GM12878 (cell line): ENCODE results near the gene TMEM88. TPM values are rescaled to one million over a fixed set of nuclear protein-coding genes. Genes with fewer than 3 reads are reported as not detected.

Experiments
- BHLHE40 ChIP-seq, 2 experiments: fragments of 450-650 bp in 1 of 2; IDR thresholded peaks; 2 replicates each; pipeline ENCODE4 v1.6.1; 2011 to 2017; ENCODE audit warnings: low read depth in 2 of 2, borderline replicate concordance in 1 of 2, improper control_type of control experiment in 1 of 2, low read length in 1 of 2, mild to moderate bottlenecking in 1 of 2
- CBX5 ChIP-seq: sonication (generic); IDR thresholded peaks from 2 replicates; pipeline ENCODE4 v1.6.1; 2016; ENCODE audit warnings: low read depth, moderate library complexity, mild to moderate bottlenecking, inconsistent platforms
- CEBPB ChIP-seq, 2 experiments: fragments of 150-350 bp in 1 of 2; IDR thresholded peaks; 2 replicates each; pipeline ENCODE4 v1.6.1; 2012 to 2014; ENCODE audit warnings: low read depth in 2 of 2, low read length in 2 of 2, borderline replicate concordance in 1 of 2, inconsistent platforms in 1 of 2
- EZH2 ChIP-seq: IDR thresholded peaks from 2 replicates; pipeline ENCODE4 v1.6.1; 2012; ENCODE audit warnings: low read depth, mild to moderate bottlenecking, control low read depth, inconsistent platforms, low read length, borderline replicate concordance; ENCODE audit not compliant: control insufficient read depth
- IKZF1 ChIP-seq: fragments of 450-650 bp; conservative IDR thresholded peaks from 2 replicates; pipeline ENCODE4 v1.6.1; 2017; ENCODE audit warnings: antibody characterized with exemption, mild to moderate bottlenecking
- IRF4 ChIP-seq: IDR thresholded peaks from 2 replicates; pipeline ENCODE4 v1.6.1; 2011; ENCODE audit warnings: low read depth, low read length
- MTA2 ChIP-seq: fragments of 450-650 bp; IDR thresholded peaks from 2 replicates; pipeline ENCODE4 v1.6.1; 2016; ENCODE audit warnings: low read depth, mild to moderate bottlenecking, moderate library complexity
- MYC ChIP-seq: IDR thresholded peaks from 2 replicates; pipeline ENCODE4 v1.6.1; 2011; ENCODE audit warnings: mild to moderate bottlenecking, low read length, moderate library complexity, inconsistent platforms; ENCODE audit not compliant: insufficient read depth, insufficient replicate concordance, insufficient read length, severe bottlenecking
- NFYB ChIP-seq: IDR thresholded peaks from 2 replicates; pipeline ENCODE4 v1.6.1; 2011; ENCODE audit warnings: low read depth, mild to moderate bottlenecking, low read length, improper control_type of control experiment, moderate library complexity; ENCODE audit not compliant: insufficient read depth
- REST ChIP-seq: IDR thresholded peaks from 2 replicates; pipeline ENCODE4 v1.6.1; 2012; ENCODE audit warnings: mild to moderate bottlenecking, low read depth, low read length
- SMAD1 ChIP-seq: fragments of 450-650 bp; IDR thresholded peaks from 2 replicates; pipeline ENCODE4 v1.6.1; 2018; ENCODE audit warnings: mild to moderate bottlenecking, low read depth; ENCODE audit not compliant: partially characterized antibody
- SREBF2 ChIP-seq: IDR thresholded peaks from 2 replicates; pipeline ENCODE4 v1.6.1; 2012; ENCODE audit warnings: mild to moderate bottlenecking, low read length
- SRF ChIP-seq, 2 experiments: IDR thresholded peaks; 2 replicates each; pipeline ENCODE4 v1.6.1; 2011; ENCODE audit warnings: low read depth in 2 of 2, low read length in 2 of 2, mild to moderate bottlenecking in 1 of 2, moderate library complexity in 1 of 2
- TARDBP ChIP-seq: IDR thresholded peaks from 2 replicates; pipeline ENCODE4 v1.6.1; 2016; ENCODE audit warnings: borderline replicate concordance
- TBL1XR1 ChIP-seq: IDR thresholded peaks from 2 replicates; pipeline ENCODE4 v1.6.1; 2012; ENCODE audit warnings: low read depth, low read length, improper control_type of control experiment
- TCF12 ChIP-seq: IDR thresholded peaks from 2 replicates; pipeline ENCODE4 v1.6.1; 2011; ENCODE audit warnings: low read depth, mild to moderate bottlenecking, low read length
- ZNF217 ChIP-seq: fragments of 450-650 bp; IDR thresholded peaks from 2 replicates; pipeline ENCODE4 v1.6.1; 2017; ENCODE audit warnings: antibody characterized with exemption, mild to moderate bottlenecking
- ZNF384 ChIP-seq: IDR thresholded peaks from 2 replicates; pipeline ENCODE4 v1.6.1; 2012; ENCODE audit warnings: low read depth, mild to moderate bottlenecking, low read length, improper control_type of control experiment, borderline replicate concordance
- ZZZ3 ChIP-seq: IDR thresholded peaks from 2 replicates; pipeline ENCODE4 v1.6.1; 2011; ENCODE audit warnings: low read depth; ENCODE audit not compliant: control insufficient read depth, insufficient read length
- polyA plus RNA-seq, 11 experiments: library from polyadenylated mRNA; depleted of rRNA in 4 of 11; unstranded in 6 of 11; stranded (reverse) in 5 of 11; fragments of >200 nt; fragmentation: Nextera tagmentation in 4 of 11; fragmentation: Illumina TruSeq in 1 of 11; extraction: Ambion mirVana in 4 of 11; extraction: Trizol in 1 of 11; gene quantifications; 1 replicate in 1 of 11; 2 replicates in 10 of 11; pipeline versions ENCODE4 v1.2.1 to v1.2.3, GENCODE V29; 2011 to 2016; ENCODE audit warnings: inconsistent platforms in 2 of 11, missing spikeins in 2 of 11, low read depth in 1 of 11
- total RNA-seq, 4 experiments: library from RNA; depleted of rRNA in 3 of 4; stranded (reverse); fragments of >200 nt in 3 of 4; fragmentation: Illumina TruSeq in 1 of 4; extraction: Trizol in 1 of 4; gene quantifications; 2 replicates each; pipeline versions ENCODE4 v1.2.1 to v1.2.3, GENCODE V29; 2013 to 2021
- TF ChIP-seq, protein P1 (sequence below): fragments of 450-650 bp; formaldehyde crosslinking; IDR thresholded peaks from 2 replicates; pipeline ENCODE4 v1.4.0; 2022; ENCODE audit warnings: mild to moderate bottlenecking, moderate library complexity
- TF ChIP-seq, protein P2 (sequence below): fragments of 450-650 bp; IDR thresholded peaks from 2 replicates; pipeline ENCODE4 v1.6.1; 2017; ENCODE audit warnings: low read depth, mild to moderate bottlenecking, moderate library complexity

Gene TMEM88
- total and polyA plus RNA-seq, 10 of the 15 experiments (the other 5 are each of a cell fraction or from before 2014, with no cell fraction given) = 0.21 to 2.2 (median 0.62) TPM; not detected in 5

GRCh38 chr17:7844292-7845154 is 10.3 kb upstream of the TMEM88 start (continued):
- TF ChIP-seq REST (no peak), ZNF217 (no peak), SRF (IDR thresholded peaks at IDR 0.05; ENCODE audit: low read depth in 2 of 2, low read length in 2 of 2) (no peak), ZNF384 (no peak), SREBF2 (no peak), BHLHE40 (IDR thresholded peaks at IDR 0.05; ENCODE audit: borderline replicate concordance in 1 of 2, low read depth in 2 of 2, low read length in 1 of 2) (peak in 1 of 2 experiments; percentile 53; a peak in 1 of 4 replicates), IRF4 (no peak), MYC (no peak), TCF12 (no peak), EZH2 (no peak), MTA2 (no peak), CEBPB (IDR thresholded peaks at IDR 0.05; ENCODE audit: borderline replicate concordance in 1 of 2, low read depth in 2 of 2, low read length in 2 of 2) (no peak), SMAD1 (no peak), TARDBP (no peak), NFYB (peak; percentile 95), TBL1XR1 (no peak; the same call in 1 of the 2 replicates), IKZF1 (peak; percentile 31; the same call in 1 of the 2 replicates), ZZZ3 (no peak), CBX5 (no peak)
- TF ChIP-seq, protein P1, sequence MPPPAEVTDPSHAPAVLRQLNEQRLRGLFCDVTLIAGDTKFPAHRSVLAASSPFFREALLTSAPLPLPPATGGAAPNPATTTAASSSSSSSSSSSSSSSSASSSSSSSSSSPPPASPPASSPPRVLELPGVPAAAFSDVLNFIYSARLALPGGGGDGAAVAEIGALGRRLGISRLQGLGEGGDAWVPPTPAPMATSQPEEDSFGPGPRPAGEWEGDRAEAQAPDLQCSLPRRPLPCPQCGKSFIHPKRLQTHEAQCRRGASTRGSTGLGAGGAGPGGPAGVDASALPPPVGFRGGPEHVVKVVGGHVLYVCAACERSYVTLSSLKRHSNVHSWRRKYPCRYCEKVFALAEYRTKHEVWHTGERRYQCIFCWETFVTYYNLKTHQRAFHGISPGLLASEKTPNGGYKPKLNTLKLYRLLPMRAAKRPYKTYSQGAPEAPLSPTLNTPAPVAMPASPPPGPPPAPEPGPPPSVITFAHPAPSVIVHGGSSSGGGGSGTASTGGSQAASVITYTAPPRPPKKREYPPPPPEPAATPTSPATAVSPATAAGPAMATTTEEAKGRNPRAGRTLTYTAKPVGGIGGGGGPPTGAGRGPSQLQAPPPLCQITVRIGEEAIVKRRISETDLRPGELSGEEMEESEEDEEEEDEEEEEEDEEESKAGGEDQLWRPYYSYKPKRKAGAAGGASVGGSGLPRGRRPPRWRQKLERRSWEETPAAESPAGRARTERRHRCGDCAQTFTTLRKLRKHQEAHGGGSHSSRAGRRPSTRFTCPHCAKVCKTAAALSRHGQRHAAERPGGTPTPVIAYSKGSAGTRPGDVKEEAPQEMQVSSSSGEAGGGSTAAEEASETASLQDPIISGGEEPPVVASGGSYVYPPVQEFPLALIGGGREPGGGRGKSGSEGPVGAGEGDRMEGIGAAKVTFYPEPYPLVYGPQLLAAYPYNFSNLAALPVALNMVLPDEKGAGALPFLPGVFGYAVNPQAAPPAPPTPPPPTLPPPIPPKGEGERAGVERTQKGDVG = no peak
- TF ChIP-seq, protein P2, sequence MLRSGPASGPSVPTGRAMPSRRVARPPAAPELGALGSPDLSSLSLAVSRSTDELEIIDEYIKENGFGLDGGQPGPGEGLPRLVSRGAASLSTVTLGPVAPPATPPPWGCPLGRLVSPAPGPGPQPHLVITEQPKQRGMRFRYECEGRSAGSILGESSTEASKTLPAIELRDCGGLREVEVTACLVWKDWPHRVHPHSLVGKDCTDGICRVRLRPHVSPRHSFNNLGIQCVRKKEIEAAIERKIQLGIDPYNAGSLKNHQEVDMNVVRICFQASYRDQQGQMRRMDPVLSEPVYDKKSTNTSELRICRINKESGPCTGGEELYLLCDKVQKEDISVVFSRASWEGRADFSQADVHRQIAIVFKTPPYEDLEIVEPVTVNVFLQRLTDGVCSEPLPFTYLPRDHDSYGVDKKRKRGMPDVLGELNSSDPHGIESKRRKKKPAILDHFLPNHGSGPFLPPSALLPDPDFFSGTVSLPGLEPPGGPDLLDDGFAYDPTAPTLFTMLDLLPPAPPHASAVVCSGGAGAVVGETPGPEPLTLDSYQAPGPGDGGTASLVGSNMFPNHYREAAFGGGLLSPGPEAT = no peak
